Trophoblast cell (in vitro differentiated cells and primary cell): ENCODE results near the gene CUX1.

Experiments used
- DNase-seq, 2 donors: peaks; one replicate each; pipeline ENCODE4 v3.0.0-alpha.2; 2016
- H2AFZ ChIP-seq: 2 replicates; pipeline ENCODE4 v1.6.1; 2013; ENCODE audit warnings: low read length, moderate library complexity, mild to moderate bottlenecking; ENCODE audit not compliant: insufficient read depth, poor library complexity
- H2AK5ac ChIP-seq: 2 replicates; pipeline ENCODE4 v1.6.1; 2013; ENCODE audit warnings: mild to moderate bottlenecking, low read length
- H2BK120ac ChIP-seq: 2 replicates; pipeline ENCODE4 v1.6.1; 2013; ENCODE audit warnings: low read length, mild to moderate bottlenecking, moderate library complexity; ENCODE audit not compliant: insufficient read depth, poor library complexity
- H2BK12ac ChIP-seq: 2 replicates; pipeline ENCODE4 v1.6.1; 2013; ENCODE audit warnings: mild to moderate bottlenecking, low read length, moderate library complexity
- H2BK5ac ChIP-seq: 2 replicates; pipeline ENCODE4 v1.6.1; 2013; ENCODE audit warnings: low read length, low read depth, moderate library complexity, mild to moderate bottlenecking; ENCODE audit not compliant: poor library complexity
- H3K14ac ChIP-seq: 2 replicates; pipeline ENCODE4 v1.6.1; 2013; ENCODE audit warnings: mild to moderate bottlenecking, low read length
- H3K18ac ChIP-seq: 2 replicates; pipeline ENCODE4 v1.6.1; 2013; ENCODE audit warnings: mild to moderate bottlenecking, low read length
- H3K23ac ChIP-seq: 2 replicates; pipeline ENCODE4 v1.6.1; 2013; ENCODE audit warnings: low read length
- H3K27ac ChIP-seq: 2 replicates; pipeline ENCODE4 v1.5.1; 2013; ENCODE audit warnings: low read depth, mild to moderate bottlenecking, inconsistent platforms, low read length, moderate library complexity
- H3K27me3 ChIP-seq: 2 replicates; pipeline ENCODE4 v1.6.1; 2013; ENCODE audit warnings: inconsistent platforms, mild to moderate bottlenecking, low read length, moderate library complexity; ENCODE audit not compliant: insufficient read depth
- H3K36me3 ChIP-seq, 2 experiments: 1 replicate in 1 of 2; 2 replicates in 1 of 2; pipeline ENCODE4 v1.6.1; 2013; ENCODE audit warnings: low read length in 2 of 2, mild to moderate bottlenecking in 2 of 2, moderate library complexity in 1 of 2; ENCODE audit not compliant: insufficient read depth in 2 of 2, control insufficient read depth in 1 of 2
- H3K4ac ChIP-seq: 2 replicates; pipeline ENCODE4 v1.6.1; 2013; ENCODE audit warnings: low read depth, mild to moderate bottlenecking, low read length, moderate library complexity
- H3K4me1 ChIP-seq, 2 experiments: 1 replicate in 1 of 2; 2 replicates in 1 of 2; pipeline ENCODE4 v1.6.1; 2013; ENCODE audit warnings: low read length in 2 of 2, mild to moderate bottlenecking in 2 of 2, moderate library complexity in 1 of 2; ENCODE audit not compliant: insufficient read depth in 2 of 2, control insufficient read depth in 1 of 2
- H3K4me2 ChIP-seq: 2 replicates; pipeline ENCODE4 v1.6.1; 2013; ENCODE audit warnings: inconsistent platforms, mild to moderate bottlenecking, low read length, moderate library complexity
- H3K4me3 ChIP-seq: 2 replicates; pipeline ENCODE4 v1.5.1; 2013; ENCODE audit warnings: mild to moderate bottlenecking, low read depth, low read length, inconsistent platforms
- H3K79me1 ChIP-seq: one replicate; pipeline ENCODE4 v1.6.1; 2013; ENCODE audit warnings: low read length
- H3K79me2 ChIP-seq: 2 replicates; pipeline ENCODE4 v1.6.1; 2013; ENCODE audit warnings: low read length, mild to moderate bottlenecking; ENCODE audit not compliant: control insufficient read depth, insufficient read depth, poor library complexity
- H3K9ac ChIP-seq: 2 replicates; pipeline ENCODE4 v1.6.1; 2013; ENCODE audit warnings: mild to moderate bottlenecking, low read length
- H3K9me3 ChIP-seq: 2 replicates; pipeline ENCODE4 v1.6.1; 2013; ENCODE audit warnings: low read depth, mild to moderate bottlenecking, control low read depth, inconsistent platforms, low read length; ENCODE audit not compliant: insufficient read depth
- H4K12ac ChIP-seq: 2 replicates; pipeline ENCODE4 v1.6.1; 2013; ENCODE audit warnings: low read depth, mild to moderate bottlenecking, low read length, moderate library complexity
- H4K8ac ChIP-seq: 2 replicates; pipeline ENCODE4 v1.6.1; 2013; ENCODE audit warnings: low read depth, mild to moderate bottlenecking, low read length, moderate library complexity
- H4K91ac ChIP-seq: one replicate; pipeline ENCODE4 v1.6.1; 2013; ENCODE audit warnings: low read depth, mild to moderate bottlenecking, low read length, moderate library complexity
- WGBS: extraction: QIAGEN DNeasy Blood & Tissue Kit; methylation state at CpG from one replicate; pipeline ENCODE4 v1.1.7; 2013; ENCODE audit warnings: missing lambda C conversion rate; ENCODE audit not compliant: insufficient read length, insufficient coverage; ENCODE audit errors: extremely low coverage; 5-methylcytosine and 5-hydroxymethylcytosine counted together

Gene CUX1

DNA sequence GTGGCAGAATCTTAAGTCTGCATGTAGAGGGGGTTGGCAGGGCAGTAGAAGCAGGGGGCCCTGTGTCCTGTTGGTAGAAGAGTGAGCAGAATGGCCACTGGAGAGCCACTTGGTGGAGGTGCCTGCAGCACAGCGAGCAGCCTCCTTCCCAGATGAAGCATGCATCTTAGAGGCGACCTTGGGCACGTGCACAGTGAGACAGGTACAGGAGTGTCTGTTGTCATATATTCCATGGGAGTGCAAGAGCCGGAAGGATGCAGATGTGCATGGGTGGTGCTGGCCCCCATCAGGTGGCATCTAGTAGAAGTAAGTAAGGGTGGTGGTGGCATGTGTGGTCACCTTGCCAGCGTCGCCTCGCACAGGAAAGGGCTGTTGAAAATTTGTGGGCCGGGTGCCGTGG, 53.9 kb downstream of the CUX1 start:
- no peak overlapping the region for H3K4me3 ChIP-seq
- no peak overlapping the region for H2BK120ac ChIP-seq
- WGBS, result no CpG with 5 or more reads among the region's 9 CpGs
- H3K79me1 ChIP-seq, result peaks cover 14% of the 10 kb centered on the region
- peaks cover 15% of the 10 kb centered on the region for H3K79me2 ChIP-seq
- H3K36me3 ChIP-seq, result no peaks in the 10 kb centered on the region
- H3K27ac ChIP-seq, result peak overlapping the region; percentile 91
- peak overlapping the region; percentile 43 for H3K4ac ChIP-seq
- no peak overlapping the region for H3K14ac ChIP-seq
- H2BK12ac ChIP-seq, result no peak overlapping the region
- peak overlapping the region; percentile 19 for H3K18ac ChIP-seq
- no peak overlapping the region for H3K23ac ChIP-seq
- H4K12ac ChIP-seq, result no peak overlapping the region
- no peak overlapping the region for H2BK5ac ChIP-seq
- H3K27me3 ChIP-seq, result no peaks in the 10 kb centered on the region
- no peak overlapping the region for H3K4me2 ChIP-seq
- H3K9me3 ChIP-seq, result peaks cover 2% of the 10 kb centered on the region
- DNase-seq, result no peak
- no peak overlapping the region for H3K9ac ChIP-seq
- peaks cover 27 to 38% of the 10 kb centered on the region in 2 experiments for H3K4me1 ChIP-seq
- H2AK5ac ChIP-seq, result no peak overlapping the region
- H2AFZ ChIP-seq, result no peak overlapping the region
- no peak overlapping the region for H4K91ac ChIP-seq
- H4K8ac ChIP-seq, result no peak overlapping the region

DNA sequence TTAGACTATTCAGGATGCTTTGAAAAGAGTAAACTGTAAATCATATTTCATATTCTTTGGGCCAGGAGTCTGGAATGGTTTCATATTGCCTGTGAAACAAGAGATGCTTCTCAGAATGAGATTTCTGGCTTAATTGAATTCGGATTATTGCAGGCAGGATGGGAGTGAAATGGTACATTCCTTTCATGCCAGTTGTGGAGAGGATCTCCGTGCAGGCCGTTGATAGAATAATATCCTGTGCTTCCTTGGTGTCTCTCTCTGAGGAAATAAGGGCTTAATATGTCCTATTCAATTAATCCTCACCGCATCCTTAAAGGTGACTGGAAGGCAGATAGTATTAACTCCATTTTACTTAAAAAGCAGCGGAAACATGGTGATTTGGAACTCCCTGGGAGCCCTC, 56.6 kb downstream of the CUX1 start:
- no peak overlapping the region for H2AFZ ChIP-seq
- H4K91ac ChIP-seq, result no peak overlapping the region
- no peak overlapping the region for H2BK12ac ChIP-seq
- no peak overlapping the region for H2BK5ac ChIP-seq
- no peaks in the 10 kb centered on the region for H3K36me3 ChIP-seq
- H3K4me1 ChIP-seq, result peaks cover 32 to 36% of the 10 kb centered on the region in 2 experiments
- no peak overlapping the region for H3K4me2 ChIP-seq
- no peaks in the 10 kb centered on the region for H3K27me3 ChIP-seq
- H2BK120ac ChIP-seq, result no peak overlapping the region
- H3K9me3 ChIP-seq, result peaks cover 2% of the 10 kb centered on the region
- peaks cover 14% of the 10 kb centered on the region for H3K79me1 ChIP-seq
- no peak overlapping the region for H3K4me3 ChIP-seq
- no peak overlapping the region for H3K14ac ChIP-seq
- no CpG with 5 or more reads among the region's 5 CpGs for WGBS
- H3K79me2 ChIP-seq, result peaks cover 12% of the 10 kb centered on the region
- H2AK5ac ChIP-seq, result no peak overlapping the region
- no peak overlapping the region for H3K27ac ChIP-seq
- no peak for DNase-seq
- no peak overlapping the region for H3K23ac ChIP-seq
- no peak overlapping the region for H4K12ac ChIP-seq
- H3K4ac ChIP-seq, result peak overlapping the region; percentile 56
- H3K18ac ChIP-seq, result no peak overlapping the region
- no peak overlapping the region for H4K8ac ChIP-seq
- H3K9ac ChIP-seq, result no peak overlapping the region

DNA sequence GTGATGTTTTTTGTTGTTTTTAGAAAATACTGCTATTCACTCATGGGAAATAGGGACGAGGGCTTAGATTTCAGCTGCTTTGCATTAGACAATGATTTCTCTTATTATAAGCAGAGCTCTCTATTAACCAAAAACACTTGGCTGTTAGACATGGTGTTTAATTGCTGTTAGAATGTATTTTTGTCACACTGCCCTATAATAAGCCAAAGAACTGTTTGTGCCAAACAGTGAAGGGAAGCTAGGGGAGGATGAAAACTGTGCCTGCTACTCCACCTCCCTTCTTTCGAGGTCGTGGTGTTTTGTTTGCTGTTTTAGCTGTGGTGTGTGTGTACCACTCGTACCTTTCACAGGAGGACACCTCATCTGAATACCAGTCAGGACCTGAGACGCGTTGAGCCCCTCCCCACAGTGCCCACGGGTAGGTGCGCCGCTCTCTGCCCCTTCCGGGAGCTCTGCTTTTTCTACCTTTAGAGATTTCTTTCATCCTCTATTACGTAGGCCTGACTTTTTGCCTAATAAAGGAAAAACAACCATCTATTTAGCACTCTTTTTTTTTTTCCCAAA, 57.9 kb downstream of the CUX1 start:
- no CpG with 5 or more reads among the region's 11 CpGs for WGBS
- peaks cover 9% of the 10 kb centered on the region for H3K79me1 ChIP-seq
- no peaks in the 10 kb centered on the region for H3K9me3 ChIP-seq
- no peak overlapping the region for H4K91ac ChIP-seq
- H3K36me3 ChIP-seq, result no peaks in the 10 kb centered on the region
- peaks cover 20 to 29% of the 10 kb centered on the region in 2 experiments for H3K4me1 ChIP-seq
- peak in 1 of 2 donors; percentile 22 for DNase-seq
- H2BK5ac ChIP-seq, result no peak overlapping the region
- no peak overlapping the region for H3K27ac ChIP-seq
- H4K8ac ChIP-seq, result no peak overlapping the region
- H3K23ac ChIP-seq, result no peak overlapping the region
- no peak overlapping the region for H2BK120ac ChIP-seq
- H3K79me2 ChIP-seq, result peaks cover 14% of the 10 kb centered on the region
- H3K4me3 ChIP-seq, result no peak overlapping the region
- H3K4me2 ChIP-seq, result no peak overlapping the region
- H2AFZ ChIP-seq, result no peak overlapping the region
- no peak overlapping the region for H3K9ac ChIP-seq
- no peak overlapping the region for H4K12ac ChIP-seq
- peak overlapping the region; percentile 65 for H3K4ac ChIP-seq
- H2AK5ac ChIP-seq, result no peak overlapping the region
- H2BK12ac ChIP-seq, result no peak overlapping the region
- H3K14ac ChIP-seq, result no peak overlapping the region
- H3K18ac ChIP-seq, result no peak overlapping the region
- no peaks in the 10 kb centered on the region for H3K27me3 ChIP-seq

DNA sequence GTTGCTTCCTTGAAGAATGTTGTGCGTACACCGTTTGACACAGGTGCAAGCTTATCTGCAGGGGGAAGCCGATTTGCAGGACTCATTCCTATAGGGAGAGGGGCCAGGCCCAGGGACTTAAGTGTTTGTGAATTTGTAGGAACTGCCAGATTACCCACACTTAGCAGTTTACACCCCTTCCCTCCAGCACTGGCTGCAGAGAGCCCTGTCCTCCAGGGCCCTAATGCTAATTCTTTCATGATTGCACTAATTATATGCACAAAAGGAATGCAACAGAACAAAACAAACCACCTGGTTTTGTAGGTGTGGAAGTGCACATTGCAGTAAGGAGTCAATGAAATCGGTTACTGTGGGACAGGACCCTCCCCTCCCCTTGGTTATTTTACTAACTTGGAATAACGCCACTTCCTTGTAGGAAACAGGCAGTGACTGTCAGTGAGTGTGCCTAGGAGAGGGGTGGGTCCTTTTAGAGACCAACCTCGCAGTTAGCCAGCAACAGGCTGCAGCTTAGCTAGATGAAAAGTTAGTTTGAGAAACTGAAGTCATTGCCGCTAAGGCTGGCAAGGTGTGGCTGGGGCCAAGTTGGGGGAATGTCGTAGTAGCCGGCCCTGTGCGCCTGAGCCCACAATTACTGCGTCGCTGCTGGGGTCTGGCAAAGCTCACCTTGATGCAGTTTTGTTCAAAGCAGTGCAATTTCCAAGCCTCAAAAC, 60.6 kb downstream of the CUX1 start:
- peaks cover 26 to 35% of the 10 kb centered on the region in 2 experiments for H3K4me1 ChIP-seq
- no peak overlapping the region for H2BK120ac ChIP-seq
- no peaks in the 10 kb centered on the region for H3K9me3 ChIP-seq
- no peak overlapping the region for H4K12ac ChIP-seq
- no peak overlapping the region for H3K23ac ChIP-seq
- H2AFZ ChIP-seq, result no peak overlapping the region
- no peak overlapping the region for H2BK12ac ChIP-seq
- H3K9ac ChIP-seq, result no peak overlapping the region
- no peak overlapping the region for H3K14ac ChIP-seq
- H3K36me3 ChIP-seq, result no peaks in the 10 kb centered on the region
- no peak overlapping the region for H3K4me3 ChIP-seq
- H2AK5ac ChIP-seq, result no peak overlapping the region
- H2BK5ac ChIP-seq, result no peak overlapping the region
- no peak overlapping the region for H3K27ac ChIP-seq
- H3K27me3 ChIP-seq, result no peaks in the 10 kb centered on the region
- peaks cover 12% of the 10 kb centered on the region for H3K79me2 ChIP-seq
- no peak for DNase-seq
- peaks cover 3% of the 10 kb centered on the region for H3K79me1 ChIP-seq
- H4K8ac ChIP-seq, result no peak overlapping the region
- H4K91ac ChIP-seq, result no peak overlapping the region
- no peak overlapping the region for H3K18ac ChIP-seq
- WGBS, result no CpG with 5 or more reads among the region's 12 CpGs
- H3K4ac ChIP-seq, result no peak overlapping the region
- peak overlapping the region; percentile 23 for H3K4me2 ChIP-seq
